Skeletal muscle tissue (tissue), 4 donors: ENCODE data around the gene TAS2R50. TPM values are rescaled to one million over a fixed set of nuclear protein-coding genes. Genes with fewer than 3 reads are reported as not detected.
"Not testable (repeated sequence)": the region's sequence is repeated elsewhere in the genome, so short reads cannot be mapped to it uniquely, and the experiment has no call there.

ENCODE experiments used
- H3K27ac ChIP-seq: one replicate; pipeline ENCODE4 v1.7.0; 2013; ENCODE audit warnings: mild to moderate bottlenecking, low read depth, low read length, inconsistent platforms
- H3K27me3 ChIP-seq, 3 donors: one replicate each; pipeline ENCODE4 v1.7.0; 2013; ENCODE audit warnings: low read length in 3 of 3; ENCODE audit not compliant: control insufficient read depth in 3 of 3, insufficient read depth in 3 of 3
- H3K36me3 ChIP-seq, 3 donors: one replicate each; pipeline ENCODE4 v1.7.0; 2013; ENCODE audit warnings: low read length in 3 of 3; ENCODE audit not compliant: control insufficient read depth in 3 of 3, insufficient read depth in 3 of 3
- H3K4me1 ChIP-seq, 3 donors: one replicate each; pipeline ENCODE4 v1.7.0; 2013; ENCODE audit warnings: low read length in 3 of 3, mild to moderate bottlenecking in 3 of 3; ENCODE audit not compliant: control insufficient read depth in 3 of 3, insufficient read depth in 3 of 3
- H3K4me3 ChIP-seq, 3 donors: one replicate each; pipeline ENCODE4 v1.7.0; 2013; ENCODE audit warnings: low read length in 3 of 3
- H3K9ac ChIP-seq, 3 donors: one replicate each; pipeline ENCODE4 v1.7.0; 2013; ENCODE audit warnings: low read length in 3 of 3, mild to moderate bottlenecking in 3 of 3, moderate library complexity in 2 of 3, low read depth in 1 of 3
- H3K9me3 ChIP-seq, 3 donors: one replicate each; pipeline ENCODE4 v1.7.0; 2013; ENCODE audit warnings: low read length in 3 of 3; ENCODE audit not compliant: control insufficient read depth in 3 of 3
- total RNA-seq: library from RNA; depleted of rRNA; stranded (reverse); fragments of >200 nt; gene quantifications from one replicate; pipeline ENCODE4 v1.2.3, GENCODE V29; 2014
- donor health status: Osteomylitis.

The TAS2R50 gene, protein sequence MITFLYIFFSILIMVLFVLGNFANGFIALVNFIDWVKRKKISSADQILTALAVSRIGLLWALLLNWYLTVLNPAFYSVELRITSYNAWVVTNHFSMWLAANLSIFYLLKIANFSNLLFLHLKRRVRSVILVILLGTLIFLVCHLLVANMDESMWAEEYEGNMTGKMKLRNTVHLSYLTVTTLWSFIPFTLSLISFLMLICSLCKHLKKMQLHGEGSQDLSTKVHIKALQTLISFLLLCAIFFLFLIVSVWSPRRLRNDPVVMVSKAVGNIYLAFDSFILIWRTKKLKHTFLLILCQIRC
- total RNA-seq: 7.8 TPM

DNA sequence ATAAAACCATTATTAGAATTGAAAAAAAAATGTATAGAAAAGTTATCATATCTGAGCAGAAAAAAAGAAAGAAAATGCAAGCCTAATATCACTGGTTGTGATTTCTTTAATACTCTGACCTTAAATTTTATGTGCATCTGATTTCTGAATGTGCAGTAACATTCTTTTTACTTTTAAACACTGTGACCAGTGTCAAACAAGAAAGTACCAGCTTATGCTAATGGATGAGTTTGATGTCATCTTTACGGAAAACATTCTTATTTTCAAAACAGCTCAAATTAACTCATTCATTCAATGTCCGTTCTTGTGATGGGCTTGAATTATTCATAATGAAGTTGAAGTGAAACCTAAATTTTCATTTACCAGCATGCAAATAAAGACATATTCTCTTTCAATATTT lies at the start of gene TAS2R50:
Gene TAS2R50 (minus strand): TSS at position 101 of the 400 bp plus-strand sequence. CDS start 52 bp downstream, at position 49.
- Histone ChIP-seq H3K27me3 (no peaks in the 10 kb centered on the region), H3K4me1 (no peaks in the 10 kb centered on the region), H3K4me3 (no peak within 1 kb of the TSS), H3K9ac (no peak within 1 kb of the TSS), H3K9me3 (no peaks in the 10 kb centered on the region), H3K27ac (no peak within 1 kb of the TSS), H3K36me3 (no peaks in the 10 kb centered on the region)

DNA sequence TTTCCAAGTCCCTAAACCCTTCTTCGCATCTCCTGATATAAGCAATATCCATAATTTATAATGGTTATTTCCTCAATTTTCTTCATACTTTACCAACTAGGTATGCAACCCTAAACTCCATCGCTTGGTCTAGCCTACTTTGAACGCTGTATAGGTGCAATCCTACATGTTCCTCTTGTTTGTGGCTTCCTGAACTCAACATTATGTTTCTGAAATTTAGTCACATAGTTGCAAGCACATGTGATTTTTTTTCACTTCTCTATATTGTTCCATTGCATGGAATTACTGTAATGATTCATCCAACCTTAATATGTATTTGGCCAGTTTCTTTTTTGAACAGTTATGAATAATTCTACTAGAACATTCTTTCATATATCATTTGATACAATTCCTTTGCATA lies 47.2 kb upstream of the TAS2R50 start:
- H3K27ac ChIP-seq, H3K9me3 ChIP-seq, H3K9ac ChIP-seq, H3K4me1 ChIP-seq, H3K36me3 ChIP-seq, H3K4me3 ChIP-seq, H3K27me3 ChIP-seq: not testable (repeated sequence)

DNA sequence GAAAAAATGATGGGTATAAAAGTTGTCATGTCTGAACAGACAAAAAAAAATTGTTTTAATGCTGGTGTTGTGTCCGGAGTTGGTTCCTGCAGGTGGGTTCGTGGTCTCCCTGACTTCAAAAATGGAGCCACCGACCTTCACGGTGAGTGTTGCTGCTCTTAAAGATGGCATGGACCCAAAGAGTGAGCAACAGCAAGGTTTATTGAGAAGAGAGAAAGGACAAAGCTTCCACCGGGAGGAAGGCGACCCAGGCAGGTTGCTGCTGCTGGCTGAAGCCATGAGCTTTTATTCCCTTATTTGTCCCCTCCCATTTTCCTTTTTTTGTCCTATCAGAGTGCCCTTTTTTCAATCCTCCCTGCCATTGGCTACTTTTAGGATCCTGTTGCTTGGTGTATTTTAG lies 44.6 kb upstream of the TAS2R50 start, which contains the start of gene TAS2R31:
Gene TAS2R31 (minus strand): TSS at position 101 of the 400 bp plus-strand sequence. CDS start 72 bp downstream, at position 29.
- no peak within 1 kb of the TSS for H3K27ac ChIP-seq
- H3K9me3 ChIP-seq: no peaks in the 10 kb centered on the region

DNA sequence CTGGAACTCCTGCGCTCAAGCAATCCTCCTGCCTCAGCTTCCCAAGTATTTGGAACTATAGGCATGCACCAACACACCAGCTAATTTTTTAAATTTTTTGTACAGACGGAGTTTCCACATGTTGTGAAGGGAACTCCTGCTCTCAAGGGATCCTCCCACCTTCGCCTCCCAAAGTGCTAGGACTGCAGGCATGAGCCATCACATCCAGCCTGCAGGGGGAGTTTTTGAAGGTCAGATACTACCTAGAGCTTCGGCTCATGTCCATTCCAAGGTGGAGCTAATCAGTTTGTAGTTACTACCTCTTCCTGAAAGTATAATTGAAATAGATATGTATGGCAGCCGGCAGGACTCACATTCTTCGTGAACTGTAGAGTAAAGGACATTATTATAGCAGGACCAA lies 39.4 kb upstream of the TAS2R50 start:
- H3K27me3 ChIP-seq: no peaks in the 10 kb centered on the region
- no peak overlapping the region for H3K27ac ChIP-seq

More for the DNA sequence above, 44.6 kb upstream of the TAS2R50 start, which contains the start of gene TAS2R31:
- Histone ChIP-seq H3K4me3 (no peak within 1 kb of the TSS), H3K36me3 (peaks cover 0 to 7% (median 3%) of the 10 kb centered on the region in 3 donors), H3K27me3 (no peaks in the 10 kb centered on the region), H3K4me1 (no peaks in the 10 kb centered on the region), H3K9ac (no peak within 1 kb of the TSS)

DNA sequence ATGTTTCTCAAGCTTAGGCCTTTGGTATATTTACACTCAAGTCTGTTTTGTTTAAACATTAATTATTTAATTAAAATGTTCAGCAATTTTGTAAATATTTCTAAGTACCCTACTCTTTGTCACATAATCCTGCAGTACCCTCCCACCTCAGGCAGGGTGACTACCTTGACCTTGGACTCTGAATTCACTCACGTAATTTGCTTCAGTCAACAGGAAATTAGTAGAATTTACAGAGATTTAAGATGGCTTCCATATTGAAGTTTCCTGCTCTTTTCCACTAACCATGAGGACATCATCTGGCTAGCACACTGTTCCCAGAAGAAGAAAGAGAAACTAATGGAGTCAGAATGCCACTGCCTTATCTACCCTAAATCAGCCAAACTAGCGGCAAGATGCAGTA lies 36.7 kb upstream of the TAS2R50 start:
- H3K27me3 ChIP-seq: no peaks in the 10 kb centered on the region
- no peaks in the 10 kb centered on the region for H3K9me3 ChIP-seq
- no peak overlapping the region for H3K27ac ChIP-seq
- no peak overlapping the region for H3K9ac ChIP-seq
- no peaks in the 10 kb centered on the region for H3K4me1 ChIP-seq
- peaks cover 2 to 10% (median 3%) of the 10 kb centered on the region in 3 donors for H3K36me3 ChIP-seq
- no peak overlapping the region for H3K4me3 ChIP-seq

More for the DNA sequence above, 39.4 kb upstream of the TAS2R50 start:
- Histone ChIP-seq H3K36me3 (peaks cover 0 to 10% (median 3%) of the 10 kb centered on the region in 3 donors), H3K4me1 (no peaks in the 10 kb centered on the region), H3K9ac (no peak overlapping the region), H3K4me3 (no peak overlapping the region), H3K9me3 (no peaks in the 10 kb centered on the region)

DNA sequence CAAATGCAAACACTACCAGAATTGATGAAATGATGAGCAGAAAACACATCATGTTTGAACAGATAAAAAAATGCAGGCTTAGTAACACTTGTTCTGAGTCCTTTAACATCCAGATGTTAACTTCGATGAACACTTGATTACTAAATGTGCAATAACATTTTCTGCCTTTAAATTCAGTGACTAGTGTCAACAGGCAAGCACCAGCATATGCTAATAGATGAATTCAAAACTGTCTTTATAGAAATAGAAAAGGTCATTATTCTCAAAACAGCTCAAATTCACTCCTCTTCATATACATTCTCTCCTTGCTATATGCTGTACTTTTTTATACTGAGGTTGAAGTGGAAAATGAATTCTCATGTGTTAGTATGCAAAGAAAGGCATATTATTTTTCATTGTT lies 35.8 kb upstream of the TAS2R50 start, which contains the start of gene TAS2R19:
Gene TAS2R19 (minus strand): TSS at position 101 of the 400 bp plus-strand sequence. CDS start 49 bp downstream, at position 52.
- no peak within 1 kb of the TSS for H3K27ac ChIP-seq
- no peaks in the 10 kb centered on the region for H3K27me3 ChIP-seq
- no peak within 1 kb of the TSS for H3K4me3 ChIP-seq

DNA sequence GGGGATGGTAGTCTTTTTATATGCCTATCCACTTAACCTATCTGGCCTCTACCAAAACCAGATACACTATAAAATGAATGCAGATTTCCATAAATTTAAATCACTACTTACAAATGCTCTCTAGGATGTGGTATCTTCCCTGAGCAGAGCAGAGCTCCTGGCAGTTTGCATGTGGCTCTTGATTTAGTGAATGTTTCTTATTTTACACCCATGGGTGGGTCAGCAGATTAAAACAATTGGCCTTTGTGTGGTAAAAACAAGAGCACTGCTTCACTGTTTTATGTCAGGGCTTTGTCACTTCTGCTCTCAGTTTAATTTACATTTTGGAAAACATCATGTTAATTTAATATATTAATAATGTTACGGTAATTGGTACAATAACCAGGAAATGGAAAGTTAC lies 30.2 kb upstream of the TAS2R50 start:
- no peak overlapping the region for H3K4me3 ChIP-seq
- H3K36me3 ChIP-seq: peaks cover 2 to 5% (median 3%) of the 10 kb centered on the region in 3 donors
- no peaks in the 10 kb centered on the region for H3K4me1 ChIP-seq
- H3K9me3 ChIP-seq: no peaks in the 10 kb centered on the region
- no peak overlapping the region for H3K9ac ChIP-seq
- no peaks in the 10 kb centered on the region for H3K27me3 ChIP-seq
- no peak overlapping the region for H3K27ac ChIP-seq

More for the DNA sequence above, 35.8 kb upstream of the TAS2R50 start, which contains the start of gene TAS2R19:
- H3K9me3 ChIP-seq: no peaks in the 10 kb centered on the region
- no peak within 1 kb of the TSS for H3K9ac ChIP-seq
- H3K36me3 ChIP-seq: peaks cover 3 to 8% (median 5%) of the 10 kb centered on the region in 3 donors
- H3K4me1 ChIP-seq: no peaks in the 10 kb centered on the region

DNA sequence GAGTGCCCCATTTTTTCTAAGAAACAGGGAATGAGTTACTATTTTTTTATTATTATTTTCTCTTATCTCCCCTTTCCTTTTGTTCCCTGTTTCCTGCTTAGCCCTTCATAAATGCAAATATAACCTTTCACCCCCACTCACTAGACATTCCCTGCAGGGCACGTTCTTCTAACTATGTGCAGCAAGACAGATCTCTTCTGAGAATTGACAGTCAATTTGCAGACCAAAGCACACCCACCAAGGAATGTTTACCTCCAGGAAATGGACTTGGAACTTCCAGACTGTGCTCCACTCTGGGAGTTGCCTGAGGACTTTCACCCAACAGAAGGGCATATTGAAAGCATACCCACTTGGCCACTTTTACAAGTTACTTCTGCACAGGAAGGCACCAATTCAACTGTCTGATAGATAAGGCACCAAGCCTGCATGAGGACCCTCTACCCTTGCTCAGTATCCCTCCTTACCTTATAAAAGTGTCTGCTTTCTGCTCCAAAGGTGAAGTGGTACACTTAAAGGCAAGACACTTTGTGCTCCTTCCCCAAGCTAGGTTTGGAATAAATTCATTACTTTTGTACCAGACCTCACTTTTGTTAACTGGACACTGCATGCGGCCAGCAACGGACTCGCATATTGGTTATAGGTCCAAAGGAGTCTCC lies 29.2 kb upstream of the TAS2R50 start:
- H3K4me3 ChIP-seq: no peak overlapping the region
- no peak overlapping the region for H3K27ac ChIP-seq
- H3K36me3 ChIP-seq: peaks cover 2 to 5% (median 3%) of the 10 kb centered on the region in 3 donors
- H3K9me3 ChIP-seq: no peaks in the 10 kb centered on the region
- no peaks in the 10 kb centered on the region for H3K27me3 ChIP-seq
- no peak overlapping the region for H3K9ac ChIP-seq
- no peaks in the 10 kb centered on the region for H3K4me1 ChIP-seq

DNA sequence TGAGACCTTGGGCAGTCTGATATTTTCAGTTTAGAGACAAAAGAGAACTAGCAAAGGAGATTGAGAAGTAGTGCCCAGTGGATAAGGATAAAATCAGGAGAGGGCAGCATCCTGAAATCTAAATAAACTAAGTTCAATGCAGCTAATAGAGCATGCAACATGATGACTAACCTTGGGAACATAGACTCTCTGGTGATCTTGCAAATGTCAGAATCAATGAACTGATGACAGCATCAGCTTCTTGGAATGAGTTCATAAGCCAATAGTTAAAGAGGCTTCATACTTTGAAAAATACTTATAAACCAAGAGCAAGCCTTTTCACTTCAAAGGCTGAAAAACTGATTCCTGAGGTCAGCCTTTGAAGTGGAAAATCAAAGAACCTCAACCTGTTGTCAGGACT lies 27.5 kb upstream of the TAS2R50 start:
- Histone ChIP-seq H3K36me3 (peaks cover 2 to 5% (median 3%) of the 10 kb centered on the region in 3 donors), H3K4me1 (no peaks in the 10 kb centered on the region), H3K4me3 (no peak overlapping the region), H3K27me3 (no peaks in the 10 kb centered on the region), H3K27ac (no peak overlapping the region), H3K9me3 (no peaks in the 10 kb centered on the region), H3K9ac (no peak overlapping the region)

DNA sequence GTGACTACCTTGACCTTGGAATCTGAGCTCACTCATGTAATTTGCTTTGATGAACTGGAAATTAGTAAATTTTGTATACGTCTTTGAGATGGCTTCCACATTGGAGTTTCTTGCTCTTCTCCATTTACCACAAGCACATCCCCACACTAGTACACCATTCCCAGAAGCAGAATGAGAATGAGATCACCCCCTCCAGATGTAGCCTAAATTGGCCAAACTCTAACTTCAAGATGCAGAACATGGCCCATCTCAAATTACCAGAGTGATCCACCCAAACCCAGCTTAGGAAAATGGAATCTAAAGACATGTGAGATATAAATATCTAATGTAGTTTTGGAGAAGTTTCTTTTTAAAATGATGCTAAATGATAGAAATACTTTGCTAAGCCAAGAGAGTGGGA lies 20.9 kb upstream of the TAS2R50 start:
- Histone ChIP-seq H3K36me3 (no peaks in the 10 kb centered on the region), H3K9me3 (no peaks in the 10 kb centered on the region), H3K9ac (no peak overlapping the region), H3K4me3 (no peak overlapping the region), H3K27me3 (no peaks in the 10 kb centered on the region), H3K4me1 (no peaks in the 10 kb centered on the region), H3K27ac (no peak overlapping the region)
